Nephron progenitor cell (in vitro differentiated cells): ENCODE results near the gene ZBTB20.

Source experiments
- DNase-seq: peaks from one replicate; pipeline ENCODE4 v3.0.0; 2021
- H3K27ac Mint-ChIP-seq: 2 replicates; pipeline ENCODE4 v1.8.0; 2021; ENCODE audit warnings: mild to moderate bottlenecking, moderate library complexity, mixed read lengths
- H3K27me3 Mint-ChIP-seq: 2 replicates; pipeline ENCODE4 v1.8.0; 2021; ENCODE audit warnings: mild to moderate bottlenecking, low read depth, mixed read lengths; ENCODE audit not compliant: poor library complexity
- H3K36me3 Mint-ChIP-seq: 2 replicates; pipeline ENCODE4 v1.8.0; 2021; ENCODE audit warnings: low read depth, mixed read lengths
- H3K4me1 Mint-ChIP-seq: 2 replicates; pipeline ENCODE4 v1.8.0; 2021; ENCODE audit warnings: mixed read lengths
- H3K4me3 Mint-ChIP-seq: 2 replicates; pipeline ENCODE4 v1.8.0; 2021; ENCODE audit warnings: mild to moderate bottlenecking, moderate library complexity, mixed read lengths
- H3K9me3 Mint-ChIP-seq: 2 replicates; pipeline ENCODE4 v1.8.0; 2021; ENCODE audit warnings: mild to moderate bottlenecking, moderate library complexity, mixed read lengths
- TF ChIP-seq, protein P1 (sequence below): fragments of 200-600 bp; sonication (generic); IDR thresholded peaks from 2 replicates; pipeline ENCODE4 v1.5.0; 2021; ENCODE audit warnings: antibody characterized with exemption

The ZBTB20 gene

DNA sequence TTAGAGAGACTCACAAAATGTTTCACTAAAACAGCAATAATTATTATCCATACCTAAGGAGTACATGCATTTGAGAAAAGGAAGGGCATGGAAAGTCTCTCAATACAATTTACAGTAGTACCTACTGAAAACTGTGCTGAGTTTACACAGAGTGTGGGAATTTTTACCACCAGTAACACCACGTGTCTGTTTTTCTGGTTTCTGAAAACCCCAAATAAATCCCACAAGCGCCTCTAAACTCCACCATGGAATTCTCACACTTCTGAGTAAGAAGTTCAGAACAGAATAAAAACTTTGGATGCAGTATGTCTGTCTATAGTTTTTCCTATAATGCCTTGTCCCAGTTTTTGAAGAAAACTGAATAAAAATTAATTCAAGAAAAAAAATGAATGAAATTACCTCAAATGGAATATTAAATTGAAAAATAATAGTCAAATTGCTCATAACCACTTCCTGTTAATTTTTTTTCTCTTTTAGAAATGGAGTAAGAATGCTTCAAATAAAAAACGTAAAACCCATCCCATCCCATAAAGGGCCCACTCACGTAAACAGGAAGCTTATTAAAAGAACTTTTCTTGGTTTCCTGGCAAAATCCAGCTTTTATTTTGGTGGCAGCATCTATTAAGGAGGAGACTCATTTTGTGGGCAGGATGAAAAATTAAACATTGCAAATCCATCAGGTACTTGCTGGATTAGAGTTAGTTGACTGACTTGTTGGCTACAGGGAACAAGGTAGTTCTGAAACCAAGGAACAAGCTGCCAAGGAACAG, 475.2 kb downstream of the ZBTB20 start:
- DNase-seq = no peak
- H3K36me3 Mint-ChIP-seq = no peaks in the 10 kb centered on the region
- H3K27ac Mint-ChIP-seq = no peak overlapping the region
- H3K4me3 Mint-ChIP-seq = no peak overlapping the region
- no peaks in the 10 kb centered on the region for H3K27me3 Mint-ChIP-seq
- no peaks in the 10 kb centered on the region for H3K9me3 Mint-ChIP-seq
- H3K4me1 Mint-ChIP-seq = no peaks in the 10 kb centered on the region
- TF ChIP-seq, protein P1, sequence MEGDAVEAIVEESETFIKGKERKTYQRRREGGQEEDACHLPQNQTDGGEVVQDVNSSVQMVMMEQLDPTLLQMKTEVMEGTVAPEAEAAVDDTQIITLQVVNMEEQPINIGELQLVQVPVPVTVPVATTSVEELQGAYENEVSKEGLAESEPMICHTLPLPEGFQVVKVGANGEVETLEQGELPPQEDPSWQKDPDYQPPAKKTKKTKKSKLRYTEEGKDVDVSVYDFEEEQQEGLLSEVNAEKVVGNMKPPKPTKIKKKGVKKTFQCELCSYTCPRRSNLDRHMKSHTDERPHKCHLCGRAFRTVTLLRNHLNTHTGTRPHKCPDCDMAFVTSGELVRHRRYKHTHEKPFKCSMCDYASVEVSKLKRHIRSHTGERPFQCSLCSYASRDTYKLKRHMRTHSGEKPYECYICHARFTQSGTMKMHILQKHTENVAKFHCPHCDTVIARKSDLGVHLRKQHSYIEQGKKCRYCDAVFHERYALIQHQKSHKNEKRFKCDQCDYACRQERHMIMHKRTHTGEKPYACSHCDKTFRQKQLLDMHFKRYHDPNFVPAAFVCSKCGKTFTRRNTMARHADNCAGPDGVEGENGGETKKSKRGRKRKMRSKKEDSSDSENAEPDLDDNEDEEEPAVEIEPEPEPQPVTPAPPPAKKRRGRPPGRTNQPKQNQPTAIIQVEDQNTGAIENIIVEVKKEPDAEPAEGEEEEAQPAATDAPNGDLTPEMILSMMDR = no peak

DNA sequence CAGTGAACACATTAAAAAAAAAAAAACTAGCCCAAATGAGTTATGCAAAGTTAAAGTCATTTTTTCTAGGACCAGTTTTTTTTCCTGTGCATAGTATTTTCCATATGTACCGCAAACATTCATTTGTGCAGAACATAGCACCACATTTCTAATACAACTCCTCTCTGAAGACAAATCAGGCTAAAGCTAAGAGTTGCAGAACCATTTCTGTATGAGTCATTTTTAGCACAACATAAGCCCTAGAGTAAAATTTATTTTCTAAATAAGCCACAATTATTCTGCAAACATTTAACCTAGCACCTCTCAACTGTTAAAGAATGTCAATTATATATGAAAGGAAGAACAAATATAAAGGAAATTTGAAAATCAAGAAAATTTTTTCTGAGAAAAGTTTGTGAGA, 477.5 kb downstream of the ZBTB20 start:
- no peaks in the 10 kb centered on the region for H3K36me3 Mint-ChIP-seq
- TF ChIP-seq, protein P1 = no peak
- no peak for DNase-seq
- no peaks in the 10 kb centered on the region for H3K9me3 Mint-ChIP-seq
- H3K27me3 Mint-ChIP-seq = no peaks in the 10 kb centered on the region
- H3K27ac Mint-ChIP-seq = no peak overlapping the region
- H3K4me1 Mint-ChIP-seq = no peaks in the 10 kb centered on the region
- H3K4me3 Mint-ChIP-seq = no peak overlapping the region

DNA sequence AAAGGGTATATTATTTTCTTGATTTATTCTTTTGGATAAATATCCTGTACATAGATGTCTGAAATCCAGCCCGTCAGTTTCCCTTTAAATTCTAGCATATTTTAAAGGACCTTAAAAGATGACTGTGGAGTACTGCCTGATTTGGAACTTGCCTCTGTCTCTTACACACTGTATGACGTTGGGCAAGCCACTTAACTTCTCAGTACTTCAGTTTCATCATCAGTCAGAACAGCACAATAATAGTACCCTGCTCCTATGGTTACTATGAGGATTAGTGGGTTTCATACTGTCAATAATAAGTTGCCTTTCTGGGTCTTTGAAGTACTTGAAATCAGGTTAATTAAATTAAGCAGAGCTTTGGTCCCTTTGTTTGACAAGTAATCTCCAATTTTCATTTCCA, 479.0 kb downstream of the ZBTB20 start:
- Mint-ChIP-seq H3K4me3 (no peak overlapping the region), H3K27me3 (no peaks in the 10 kb centered on the region), H3K4me1 (no peaks in the 10 kb centered on the region)

DNA sequence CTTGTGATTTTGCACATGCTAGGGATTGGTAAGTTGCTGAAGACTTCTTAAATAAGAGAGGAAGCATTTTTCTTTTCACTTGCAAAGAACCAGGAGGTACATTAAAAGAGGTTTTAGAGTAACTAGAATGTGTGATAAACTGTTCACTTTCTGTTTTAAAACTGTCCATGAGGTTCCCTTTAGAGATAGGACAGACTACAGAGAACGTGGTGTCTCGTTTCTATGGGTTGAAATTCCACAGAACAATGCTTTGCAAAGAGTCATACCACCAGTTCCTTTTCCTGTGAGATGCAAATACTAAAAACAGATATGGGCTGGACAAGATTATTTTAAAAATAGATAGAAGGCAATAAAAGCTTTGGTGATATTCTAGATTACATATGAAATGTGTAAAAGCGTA, 480.5 kb downstream of the ZBTB20 start:
- TF ChIP-seq, protein P1 = no peak
- DNase-seq = no peak
- H3K9me3 Mint-ChIP-seq = peaks cover 8% of the 10 kb centered on the region

More for the DNA sequence above, 479.0 kb downstream of the ZBTB20 start:
- Mint-ChIP-seq H3K9me3 (peaks cover 4% of the 10 kb centered on the region), H3K36me3 (no peaks in the 10 kb centered on the region), H3K27ac (no peak overlapping the region)
- TF ChIP-seq, protein P1 = no peak
- no peak for DNase-seq

DNA sequence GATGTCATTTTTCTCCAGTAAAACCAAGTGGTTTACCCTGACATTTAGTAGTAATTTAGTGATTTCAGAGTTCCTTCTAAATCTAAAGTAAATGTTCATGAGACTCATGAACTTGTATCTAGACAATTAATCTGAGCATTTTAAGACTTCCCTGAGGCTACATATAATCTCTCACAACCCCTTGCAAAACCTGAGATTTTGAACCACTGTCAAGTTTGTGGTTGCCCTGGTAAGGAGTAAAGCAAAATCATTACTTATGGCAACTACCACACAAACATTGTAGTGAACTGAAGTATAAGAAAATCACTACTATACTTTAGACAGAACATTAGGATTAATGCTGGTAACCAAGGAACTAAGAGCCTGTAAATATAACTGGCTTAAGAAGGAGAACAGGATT, 483.1 kb downstream of the ZBTB20 start:
- H3K36me3 Mint-ChIP-seq = no peaks in the 10 kb centered on the region
- H3K4me3 Mint-ChIP-seq = no peak overlapping the region
- no peaks in the 10 kb centered on the region for H3K27me3 Mint-ChIP-seq
- no peak for DNase-seq
- TF ChIP-seq, protein P1 = no peak
- H3K4me1 Mint-ChIP-seq = peaks cover 7% of the 10 kb centered on the region
- H3K27ac Mint-ChIP-seq = no peak overlapping the region
- peaks cover 8% of the 10 kb centered on the region for H3K9me3 Mint-ChIP-seq

More for the DNA sequence above, 480.5 kb downstream of the ZBTB20 start:
- H3K27ac Mint-ChIP-seq = no peak overlapping the region
- H3K4me3 Mint-ChIP-seq = no peak overlapping the region
- no peaks in the 10 kb centered on the region for H3K36me3 Mint-ChIP-seq
- H3K4me1 Mint-ChIP-seq = no peaks in the 10 kb centered on the region
- no peaks in the 10 kb centered on the region for H3K27me3 Mint-ChIP-seq

DNA sequence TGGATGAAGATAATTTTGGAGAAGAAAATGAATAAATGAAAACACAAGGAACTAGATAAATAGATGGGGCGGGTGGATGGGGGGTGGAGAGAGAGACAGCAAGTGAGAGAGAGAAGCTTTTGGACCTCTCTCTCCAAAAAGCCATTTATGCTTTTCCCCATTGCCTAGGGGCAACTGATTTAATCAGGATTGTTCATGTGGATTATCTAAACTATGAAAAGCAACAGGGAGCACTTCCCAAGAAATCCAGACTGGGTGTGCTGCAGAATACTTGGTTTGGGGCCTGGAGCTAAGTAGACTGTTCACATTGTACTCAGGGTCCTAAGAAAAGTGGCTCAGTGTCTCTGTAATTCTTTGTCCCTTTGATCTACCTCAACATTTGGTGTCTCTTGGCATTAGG, 486.3 kb downstream of the ZBTB20 start:
- TF ChIP-seq, protein P1 = no peak
- Mint-ChIP-seq H3K9me3 (peaks cover 8% of the 10 kb centered on the region), H3K4me3 (no peak overlapping the region), H3K4me1 (peaks cover 7% of the 10 kb centered on the region), H3K27me3 (no peaks in the 10 kb centered on the region), H3K27ac (no peak overlapping the region), H3K36me3 (no peaks in the 10 kb centered on the region)
- no peak for DNase-seq
